HL-60 (cell line): ENCODE measurements around the gene PARVB.

Experiments used
- CTCF ChIP-seq: IDR thresholded peaks from one replicate; pipeline ENCODE4 v1.5.1; 2011; ENCODE audit warnings: low read length, control low read depth, inconsistent platforms; ENCODE audit not compliant: insufficient read depth
- POLR2AphosphoS5 ChIP-seq: IDR thresholded peaks from 2 replicates; pipeline ENCODE4 v1.6.1; 2012; ENCODE audit warnings: low read depth
- REST ChIP-seq: IDR thresholded peaks from 2 replicates; pipeline ENCODE4 v1.6.1; 2012; ENCODE audit warnings: low read depth; ENCODE audit not compliant: insufficient replicate concordance

- no peak for TF ChIP-seq CTCF
- TF ChIP-seq REST = no peak
- TF ChIP-seq POLR2AphosphoS5 = no peak
Measured at GRCh38 chr22:44108076-44108475, 84.0 kb downstream of the PARVB start.
